Measurements from ENCODE around the gene CNGB1. TPM values are rescaled to one million over a fixed set of nuclear protein-coding genes. Genes with fewer than 3 reads are reported as not detected.
A peak's percentile ranks its signal among the peaks of the same experiment; 100 is the strongest.

Gene CNGB1
- total RNA-seq, 1 experiment from 2014 or later, result not detected

- no peaks in the 10 kb centered on the region for H3K9me3 ChIP-seq (ENCODE audit: control insufficient read depth in 1 of 2, insufficient read depth in 1 of 2, low read depth in 1 of 2, low read length in 2 of 2)
- no peak overlapping the region for H3K4me2 ChIP-seq (ENCODE audit: low read length)
- RAD21 ChIA-PET (ENCODE audit: low non-redundant PET in 1 of 2, low total read pairs in 2 of 2, uncharacterized antibody in 2 of 2, unreplicated experiment in 2 of 2), result no interaction called here
- no peaks in the 10 kb centered on the region for H3K36me3 ChIP-seq (ENCODE audit: control insufficient read depth in 1 of 2, insufficient read depth in 2 of 2, low read length in 2 of 2)
- TF ChIP-seq, protein P1, sequence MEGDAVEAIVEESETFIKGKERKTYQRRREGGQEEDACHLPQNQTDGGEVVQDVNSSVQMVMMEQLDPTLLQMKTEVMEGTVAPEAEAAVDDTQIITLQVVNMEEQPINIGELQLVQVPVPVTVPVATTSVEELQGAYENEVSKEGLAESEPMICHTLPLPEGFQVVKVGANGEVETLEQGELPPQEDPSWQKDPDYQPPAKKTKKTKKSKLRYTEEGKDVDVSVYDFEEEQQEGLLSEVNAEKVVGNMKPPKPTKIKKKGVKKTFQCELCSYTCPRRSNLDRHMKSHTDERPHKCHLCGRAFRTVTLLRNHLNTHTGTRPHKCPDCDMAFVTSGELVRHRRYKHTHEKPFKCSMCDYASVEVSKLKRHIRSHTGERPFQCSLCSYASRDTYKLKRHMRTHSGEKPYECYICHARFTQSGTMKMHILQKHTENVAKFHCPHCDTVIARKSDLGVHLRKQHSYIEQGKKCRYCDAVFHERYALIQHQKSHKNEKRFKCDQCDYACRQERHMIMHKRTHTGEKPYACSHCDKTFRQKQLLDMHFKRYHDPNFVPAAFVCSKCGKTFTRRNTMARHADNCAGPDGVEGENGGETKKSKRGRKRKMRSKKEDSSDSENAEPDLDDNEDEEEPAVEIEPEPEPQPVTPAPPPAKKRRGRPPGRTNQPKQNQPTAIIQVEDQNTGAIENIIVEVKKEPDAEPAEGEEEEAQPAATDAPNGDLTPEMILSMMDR (IDR thresholded peaks at IDR 0.05 in 2 of 3, conservative IDR thresholded peaks at IDR 0.05 in 1 of 3; ENCODE audit: borderline replicate concordance in 1 of 3, insufficient read depth in 1 of 3, low read depth in 2 of 3, low read length in 2 of 3), result peak in 2 of 3 experiments; percentile 5 to 13; a peak in 1 of 6 replicates
- TF ChIP-seq ZBTB33 (IDR thresholded peaks at IDR 0.05; ENCODE audit: extremely low read depth, insufficient replicate concordance, low read length) (no peak), RAD21 (IDR thresholded peaks at IDR 0.05; ENCODE audit: low read depth) (peak; percentile 31; the same call in 1 of the 2 replicates)
- BruUV-seq (replicated peaks), result no TSS peak
- H3K79me2 ChIP-seq (ENCODE audit: insufficient read depth, low read length), result no peaks in the 10 kb centered on the region
- H2AFZ ChIP-seq (ENCODE audit: low read depth, low read length, poor library complexity, severe bottlenecking), result no peak overlapping the region
- POLR2A ChIA-PET, result no interaction called here
- DNase-seq (ENCODE audit: low read depth, low spot score) (no peak), ATAC-seq (peak; percentile 62)
- H3K4me3 ChIP-seq (replicated peaks in 1 of 2; ENCODE audit: low read depth in 1 of 2, low read length in 2 of 2), result no peak overlapping the region
- H4K20me1 ChIP-seq (ENCODE audit: insufficient read depth), result no peaks in the 10 kb centered on the region
- CTCF ChIA-PET, result interaction anchor here (1.2 kb wide), 1 partner anchor 75 kb away, joined by 4 read pairs; no protein-coding TSS in a partner anchor
- H3K9me2 ChIP-seq (ENCODE audit: insufficient read depth), result no peaks in the 10 kb centered on the region
- no peaks in the 10 kb centered on the region for H3K27me3 ChIP-seq (ENCODE audit: insufficient read depth, low read length)
- no peak overlapping the region for H3K27ac ChIP-seq (ENCODE audit: low read depth, low read length)
- H3K9ac ChIP-seq (ENCODE audit: low read length), result no peak overlapping the region
- intact Hi-C loops (cut with micrococcal nuclease), result no loop called here
- H3K4me1 ChIP-seq (ENCODE audit: control insufficient read depth in 1 of 2, insufficient read depth in 2 of 2, low read length in 2 of 2), result no peaks in the 10 kb centered on the region
Measured at GRCh38 chr16:57977418-57978069, 6.6 kb upstream of the CNGB1 start.

All from HCT116 (cell line).